ENCODE results near the gene ATG10.
"Not testable (repeated sequence)": the region's sequence is repeated elsewhere in the genome, so short reads cannot be mapped to it uniquely, and the experiment has no call there.

The ATG10 gene

GRCh38 chr5:82222597-82223574, 251.1 kb downstream of the ATG10 start:
- peak; percentile 20 for DNase-seq (ENCODE audit: low read depth)

- peak; percentile 68 for DNase-seq (ENCODE audit: low read depth)
Observed at GRCh38 chr5:82225525-82226172, 253.8 kb downstream of the ATG10 start.

GRCh38 chr5:82234885-82235284, 263.1 kb downstream of the ATG10 start:
- no peak for DNase-seq (ENCODE audit: low read depth)

- DNase-seq (ENCODE audit: low read depth): no peak
Observed at GRCh38 chr5:82244151-82244550, 272.3 kb downstream of the ATG10 start.

- DNase-seq (ENCODE audit: low read depth): no peak
Observed at GRCh38 chr5:82244854-82245635, 273.2 kb downstream of the ATG10 start.

GRCh38 chr5:82246960-82247574, 275.2 kb downstream of the ATG10 start:
- DNase-seq (ENCODE audit: low read depth): no peak

- no peak for DNase-seq (ENCODE audit: low read depth)
Observed at GRCh38 chr5:82252744-82253143, 280.9 kb downstream of the ATG10 start.

- DNase-seq (ENCODE audit: low read depth): no peak
Observed at GRCh38 chr5:82255844-82256243, 284.0 kb downstream of the ATG10 start.

- no peak for DNase-seq (ENCODE audit: low read depth)
Observed at GRCh38 chr5:82257247-82257646, 285.4 kb downstream of the ATG10 start.

GRCh38 chr5:82257729-82258128, 285.9 kb downstream of the ATG10 start:
- no peak for DNase-seq (ENCODE audit: low read depth)

- DNase-seq (ENCODE audit: low read depth): peak; percentile 33
Observed at GRCh38 chr5:82259172-82259800, 287.5 kb downstream of the ATG10 start.

- DNase-seq (ENCODE audit: low read depth): peak; percentile 58
Observed at GRCh38 chr5:82265047-82265446, 293.2 kb downstream of the ATG10 start.

GRCh38 chr5:82267297-82267933, 295.6 kb downstream of the ATG10 start:
- DNase-seq (ENCODE audit: low read depth): not testable (repeated sequence)

GRCh38 chr5:82269363-82269762, 297.5 kb downstream of the ATG10 start:
- not testable (repeated sequence) for DNase-seq (ENCODE audit: low read depth)

GRCh38 chr5:82272571-82273356, 300.9 kb downstream of the ATG10 start:
- DNase-seq (ENCODE audit: low read depth): not testable (repeated sequence)

GRCh38 chr5:82273426-82273825, 301.6 kb downstream of the ATG10 start:
- not testable (repeated sequence) for DNase-seq (ENCODE audit: low read depth)

- no peak for DNase-seq (ENCODE audit: low read depth)
Observed at GRCh38 chr5:82274343-82275211, 302.8 kb downstream of the ATG10 start.

GRCh38 chr5:82275216-82275664, 303.4 kb downstream of the ATG10 start:
- no peak for DNase-seq (ENCODE audit: low read depth)
